K562 (cell line): Measurements from ENCODE around the gene SNX3. TPM values are rescaled to one million over a fixed set of nuclear protein-coding genes. Genes with fewer than 3 reads are reported as not detected.

Source experiments
- ATAC-seq: fragments of 200-7000 bp; cut with Tn5 transposase; 3 replicates; pipeline ENCODE4 v1.9.1; 2020; ENCODE audit warnings: moderate library complexity
- BruUV-seq: library from RNA; stranded (reverse); fragments of 400-500 nt; replicated peaks from 2 replicates; lab custom pipeline; 2021; lab: Mats Ljungman, UMichigan
- CTCF ChIA-PET: fragments of 300-600 bp; formaldehyde crosslinking; extraction: SDS; loops from one replicate; lab custom pipeline; 2021; ENCODE audit warnings: low intra/inter-chr PET ratio; lab: Yijun Ruan, JAX
- POLR2A ChIA-PET: fragments of 300-600, 350-650 bp; sonication (Branson Sonifier 250); formaldehyde crosslinking; extraction: SDS; loops from one replicate; lab custom pipeline; 2021; ENCODE audit warnings: antibody characterized with exemption, inconsistent platforms; lab: Yijun Ruan, JAX
- DNase-seq, 4 experiments: peaks; one replicate each; pipeline versions ENCODE4 v3.0.0 to v3.0.0-alpha.2; 2011 to 2018; ENCODE audit warnings: low spot score in 3 of 4, mixed read lengths in 3 of 4; ENCODE audit errors: extremely low read depth in 1 of 4
- FAIRE-seq: peaks from 2 replicates; lab custom pipeline; 2011; peaks lifted over from hg19 to GRCh38; lab: Jason Lieb, UNC
- H2AFZ ChIP-seq: 2 replicates; pipeline ENCODE4 v1.6.0; 2011; ENCODE audit warnings: low read depth, low read length, control low read depth, inconsistent platforms
- H3K27ac ChIP-seq: fragments of 200-600 bp; 3 replicates; pipeline ENCODE4 v1.8.0; 2011; ENCODE audit warnings: low read depth, mild to moderate bottlenecking, control low read depth, inconsistent platforms, low read length, moderate library complexity, mixed read lengths; ENCODE audit errors: extremely low read depth
- H3K27me3 ChIP-seq, 2 experiments: fragments of 300-600 bp in 1 of 2; 2 replicates in 1 of 2; 3 replicates in 1 of 2; pipeline versions ENCODE4 v1.6.0 to v1.8.0; 2011; ENCODE audit warnings: inconsistent platforms in 2 of 2, low read length in 2 of 2, mild to moderate bottlenecking in 1 of 2, mixed read lengths in 1 of 2, moderate library complexity in 1 of 2; ENCODE audit not compliant: control insufficient read depth in 2 of 2, insufficient read depth in 2 of 2
- H3K36me3 ChIP-seq: fragments of 300-600 bp; 3 replicates; pipeline ENCODE4 v1.8.0; 2011; ENCODE audit warnings: mild to moderate bottlenecking, low read length, inconsistent platforms; ENCODE audit not compliant: control insufficient read depth, insufficient read depth
- H3K4me1 ChIP-seq, 2 experiments: fragments of 200-600 bp in 1 of 2; replicated peaks in 1 of 2; 2 replicates in 1 of 2; 3 replicates in 1 of 2; pipeline versions ENCODE4 v1.5.1 to v1.8.0; 2011; ENCODE audit warnings: inconsistent platforms in 2 of 2, low read length in 2 of 2, mild to moderate bottlenecking in 1 of 2, mixed read lengths in 1 of 2, moderate library complexity in 1 of 2; ENCODE audit not compliant: control insufficient read depth in 2 of 2, insufficient read depth in 2 of 2
- H3K4me2 ChIP-seq: 2 replicates; pipeline ENCODE4 v1.6.1; 2011; ENCODE audit warnings: low read length, control low read depth, inconsistent platforms, mixed read lengths; ENCODE audit not compliant: insufficient read depth
- H3K4me3 ChIP-seq: fragments of 200-600 bp; sonication (generic), shearing (Covaris generic); 2 replicates; pipeline ENCODE4 v1.5.1; 2016; ENCODE audit warnings: control low read depth, inconsistent platforms
- H3K79me2 ChIP-seq: fragments of 200-600 bp; 3 replicates; pipeline ENCODE4 v1.8.0; 2011; ENCODE audit warnings: low read length, inconsistent platforms; ENCODE audit not compliant: control insufficient read depth, insufficient read depth
- H3K9ac ChIP-seq, 2 experiments: 2 replicates each; pipeline versions ENCODE4 v1.6.0 to v1.6.1; 2011; ENCODE audit warnings: low read depth in 2 of 2, low read length in 2 of 2, control low read depth in 1 of 2, inconsistent platforms in 1 of 2, mild to moderate bottlenecking in 1 of 2, mixed read lengths in 1 of 2; ENCODE audit not compliant: insufficient read depth in 1 of 2
- H3K9me1 ChIP-seq: one replicate; pipeline ENCODE4 v1.6.0; 2011; ENCODE audit warnings: inconsistent platforms, mild to moderate bottlenecking, low read length, moderate library complexity; ENCODE audit not compliant: control insufficient read depth, insufficient read depth
- H3K9me3 ChIP-seq: replicated peaks from 2 replicates; pipeline ENCODE4 v1.5.1; 2011; ENCODE audit warnings: low read depth, low read length, inconsistent platforms; ENCODE audit not compliant: control insufficient read depth, insufficient read depth
- H4K20me1 ChIP-seq: replicated peaks from 2 replicates; pipeline ENCODE4 v1.6.1; 2011; ENCODE audit warnings: low read length, inconsistent platforms, mixed read lengths; ENCODE audit not compliant: control insufficient read depth, insufficient read depth
- BCL6 ChIP-seq: fragments of 250-450 bp; sonication (Bioruptor Pico); IDR thresholded peaks from 2 replicates; pipeline ENCODE4 v1.4.0; 2020
- ESRRB ChIP-seq: fragments of 250-450 bp; sonication (Bioruptor Pico); IDR thresholded peaks from 2 replicates; pipeline ENCODE4 v1.5.0; 2020; ENCODE audit warnings: mild to moderate bottlenecking, moderate library complexity, borderline replicate concordance
- HNRNPK ChIP-seq: fragments of 200-400 bp; formaldehyde crosslinking; IDR thresholded peaks from one replicate; pipeline ENCODE4 v1.6.1; 2018; ENCODE audit warnings: mild to moderate bottlenecking, low read depth, low read length; ENCODE audit not compliant: poor library complexity, severe bottlenecking
- HOXB6 ChIP-seq: fragments of 250-450 bp; sonication (Bioruptor Pico); IDR thresholded peaks from 2 replicates; pipeline ENCODE4 v1.5.1; 2022; ENCODE audit warnings: mild to moderate bottlenecking, borderline replicate concordance
- NCOA4 ChIP-seq: fragments of 450-650 bp; IDR thresholded peaks from 2 replicates; pipeline ENCODE4 v1.6.1; 2018; ENCODE audit warnings: mild to moderate bottlenecking; ENCODE audit not compliant: partially characterized antibody
- NR4A1 ChIP-seq, 2 experiments: fragments of 250-450 bp in 1 of 2; fragments of 450-650 bp in 1 of 2; sonication (Bioruptor Pico) in 1 of 2; IDR thresholded peaks; 2 replicates each; pipeline versions ENCODE4 v1.4.0 to v1.6.1; 2016 to 2020; ENCODE audit warnings: mild to moderate bottlenecking in 2 of 2, missing compliant biosample characterization in 1 of 2, missing genetic modification characterization in 1 of 2, moderate library complexity in 1 of 2
- POLR2AphosphoS5 ChIP-seq: IDR thresholded peaks from 2 replicates; pipeline ENCODE4 v1.6.1; 2011; ENCODE audit warnings: mild to moderate bottlenecking, low read depth, low read length, moderate library complexity; ENCODE audit not compliant: control insufficient read depth, insufficient read depth
- PTBP1 ChIP-seq: fragments of 200-400 bp; formaldehyde crosslinking; IDR thresholded peaks from 2 replicates; pipeline ENCODE4 v1.6.1; 2017; ENCODE audit warnings: low read depth, low read length
- SPI1 ChIP-seq: IDR thresholded peaks from 2 replicates; pipeline ENCODE4 v1.6.1; 2011; ENCODE audit warnings: low read depth, low read length, control low read depth, borderline replicate concordance
- SREBF1 ChIP-seq: fragments of 150-350 bp; IDR thresholded peaks from 2 replicates; pipeline ENCODE4 v1.6.1; 2014; ENCODE audit warnings: antibody characterized with exemption, low read depth, low read length, borderline replicate concordance
- TBL1XR1 ChIP-seq, 2 experiments: IDR thresholded peaks; 2 replicates each; pipeline ENCODE4 v1.6.1; 2012; ENCODE audit warnings: improper control_type of control experiment in 2 of 2, low read length in 2 of 2, mild to moderate bottlenecking in 1 of 2
- ZFX ChIP-seq: sonication (generic); formaldehyde crosslinking; IDR thresholded peaks from 2 replicates; pipeline ENCODE4 v1.8.0; 2022; ENCODE audit warnings: mild to moderate bottlenecking, missing genetic modification reagents, moderate library complexity
- ZNF165 ChIP-seq: fragments of 250-450 bp; sonication (Bioruptor Pico); IDR thresholded peaks from 2 replicates; pipeline ENCODE4 v1.4.0; 2020; ENCODE audit warnings: borderline replicate concordance
- ZNF217 ChIP-seq: sonication (generic); formaldehyde crosslinking; IDR thresholded peaks from 2 replicates; pipeline ENCODE4 v1.8.0; 2022; ENCODE audit warnings: mild to moderate bottlenecking, missing genetic modification reagents
- ZNF384 ChIP-seq: IDR thresholded peaks from 2 replicates; pipeline ENCODE4 v1.6.1; 2012; ENCODE audit warnings: low read depth, low read length, improper control_type of control experiment
- ZNF449 ChIP-seq: fragments of 250-450 bp; sonication (Bioruptor Pico); IDR thresholded peaks from 2 replicates; pipeline ENCODE4 v1.8.0; 2022; ENCODE audit warnings: moderate library complexity, mild to moderate bottlenecking, inconsistent platforms
- ZNF695 ChIP-seq: fragments of 450-650 bp; formaldehyde crosslinking; IDR thresholded peaks from 2 replicates; pipeline ENCODE4 v1.4.0; 2020; ENCODE audit warnings: mild to moderate bottlenecking, moderate library complexity
- ZNF780A ChIP-seq: fragments of 250-450 bp; sonication (Bioruptor Pico); IDR thresholded peaks from 2 replicates; pipeline ENCODE4 v1.5.0; 2021; ENCODE audit warnings: mild to moderate bottlenecking
- WGBS: fragments of 100-300 bp; shearing (Covaris generic); methylation state at CpG from one replicate; pipeline ENCODE4 v1.1.6; 2016; ENCODE audit warnings: low coverage, mixed read lengths; ENCODE audit not compliant: insufficient coverage; ENCODE audit errors: missing lambda C conversion rate; 5-methylcytosine and 5-hydroxymethylcytosine counted together
- in situ Hi-C: fragments of 300-500 bp; cut with MboI; formaldehyde crosslinking; loops from 4 replicates; pipeline ENCODE4 v1.15.0; 2018; ENCODE audit warnings: inconsistent platforms, mixed read lengths
- intact Hi-C: fragments of 100-400 bp; cut with micrococcal nuclease; formaldehyde crosslinking; loops from 2 replicates; pipeline ENCODE4 v1.14.2; 2022
- polyA plus RNA-seq, 8 experiments: library from polyadenylated mRNA; depleted of rRNA in 4 of 8; stranded (reverse) in 5 of 8; unstranded in 3 of 8; fragments of >200 nt; fragmentation: Nextera tagmentation in 2 of 8; fragmentation: Illumina TruSeq in 1 of 8; extraction: Ambion mirVana in 2 of 8; extraction: Trizol in 1 of 8; gene quantifications; 2 replicates each; pipeline versions ENCODE4 v1.2.1 to v1.2.3, GENCODE V29; 2011 to 2014; ENCODE audit warnings: inconsistent platforms in 1 of 8, missing spikeins in 1 of 8
- total RNA-seq, 7 experiments: library from RNA; depleted of rRNA in 6 of 7; stranded (reverse); fragments of >200 nt in 6 of 7; fragmentation: Illumina TruSeq in 2 of 7; extraction: Trizol in 2 of 7; gene quantifications; 2 replicates each; pipeline versions ENCODE4 v1.2.1 to v1.2.3, GENCODE V29; 2011 to 2021; ENCODE audit warnings: low replicate concordance in 1 of 7
- TF ChIP-seq, protein P1 (sequence below): fragments of 450-650 bp; conservative IDR thresholded peaks from 2 replicates; pipeline ENCODE4 v1.6.1; 2016; ENCODE audit warnings: missing genetic modification characterization, low read depth, mild to moderate bottlenecking, missing compliant biosample characterization, moderate library complexity
- TF ChIP-seq, protein P2 (sequence below): IDR thresholded peaks from 3 replicates; pipeline ENCODE4 v1.6.1; 2011; ENCODE audit warnings: borderline replicate concordance, mild to moderate bottlenecking; ENCODE audit not compliant: insufficient read length, insufficient read depth

Gene SNX3
- total and polyA plus RNA-seq, 9 of the 15 experiments (the other 6 are each of a cell fraction or from before 2014, with no cell fraction given) = 48.9 to 410 (median 159) TPM

- H3K36me3 ChIP-seq = no peaks in the 10 kb centered on the region; the same call in 2 of the 3 replicates
- peak overlapping the region; percentile 90 for H3K27ac ChIP-seq
- no peaks in the 10 kb centered on the region for H3K9me1 ChIP-seq
- H3K4me3 ChIP-seq = peak overlapping the region; percentile 55
- H2AFZ ChIP-seq = peak overlapping the region; percentile 95
- ATAC-seq (peak; percentile 44), FAIRE-seq (no peak), DNase-seq (no peak)
- ChIA-PET POLR2A (interaction anchor here (0.5 to 2.1 kb wide), 9 partner anchors 11 to 269 kb away, joined by 3 to 6 read pairs (median 3); no protein-coding TSS in a partner anchor), CTCF (no interaction called here)
- no peaks in the 10 kb centered on the region for H4K20me1 ChIP-seq
- H3K4me2 ChIP-seq = peak overlapping the region; percentile 90
- BruUV-seq = TSS peak; percentile 98
- H3K9me3 ChIP-seq = no peaks in the 10 kb centered on the region
- H3K9ac ChIP-seq = peak overlapping the region; percentile 88 to 97
- no peaks in the 10 kb centered on the region for H3K27me3 ChIP-seq
- H3K4me1 ChIP-seq = peaks cover 3 to 14% of the 10 kb centered on the region in 2 experiments; a peak in 3 of 5 replicates
- 6% methylated on average over 16 of the region's 16 CpGs for WGBS
- intact Hi-C loops = loop anchor here (2.0 kb wide), 1 partner anchor 34 kb away; the partner anchor contains the start of gene SNX3
- in situ Hi-C loops = no loop called here
- peaks cover 29% of the 10 kb centered on the region for H3K79me2 ChIP-seq
- TF ChIP-seq ZNF695 (CRISPR knock-in tag) = no peak
- TF ChIP-seq ZFX = peak; percentile 95
- TF ChIP-seq ZNF384 = 0 out of 2 replicates have a peak, but pooled peaks have one; percentile 9
- no peak for TF ChIP-seq PTBP1
- TF ChIP-seq ZNF780A (CRISPR knock-in tag) = no peak
- TF ChIP-seq NR4A1 (CRISPR knock-in tag; IDR thresholded peaks at IDR 0.05) = no peak
- TF ChIP-seq NR4A1 (tag; IDR thresholded peaks at IDR 0.05) = no peak
- TF ChIP-seq HOXB6 (CRISPR knock-in tag) = no peak
- TF ChIP-seq BCL6 (CRISPR knock-in tag) = no peak
- TF ChIP-seq ZNF217 = no peak
- TF ChIP-seq, protein P1, sequence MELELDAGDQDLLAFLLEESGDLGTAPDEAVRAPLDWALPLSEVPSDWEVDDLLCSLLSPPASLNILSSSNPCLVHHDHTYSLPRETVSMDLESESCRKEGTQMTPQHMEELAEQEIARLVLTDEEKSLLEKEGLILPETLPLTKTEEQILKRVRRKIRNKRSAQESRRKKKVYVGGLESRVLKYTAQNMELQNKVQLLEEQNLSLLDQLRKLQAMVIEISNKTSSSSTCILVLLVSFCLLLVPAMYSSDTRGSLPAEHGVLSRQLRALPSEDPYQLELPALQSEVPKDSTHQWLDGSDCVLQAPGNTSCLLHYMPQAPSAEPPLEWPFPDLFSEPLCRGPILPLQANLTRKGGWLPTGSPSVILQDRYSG (tag) = no peak; the same call in 1 of the 2 replicates
- TF ChIP-seq ZNF165 = no peak
- TF ChIP-seq POLR2AphosphoS5 = no peak
- no peak for TF ChIP-seq ZNF449
- TF ChIP-seq NCOA4 = no peak
- TF ChIP-seq, protein P2, sequence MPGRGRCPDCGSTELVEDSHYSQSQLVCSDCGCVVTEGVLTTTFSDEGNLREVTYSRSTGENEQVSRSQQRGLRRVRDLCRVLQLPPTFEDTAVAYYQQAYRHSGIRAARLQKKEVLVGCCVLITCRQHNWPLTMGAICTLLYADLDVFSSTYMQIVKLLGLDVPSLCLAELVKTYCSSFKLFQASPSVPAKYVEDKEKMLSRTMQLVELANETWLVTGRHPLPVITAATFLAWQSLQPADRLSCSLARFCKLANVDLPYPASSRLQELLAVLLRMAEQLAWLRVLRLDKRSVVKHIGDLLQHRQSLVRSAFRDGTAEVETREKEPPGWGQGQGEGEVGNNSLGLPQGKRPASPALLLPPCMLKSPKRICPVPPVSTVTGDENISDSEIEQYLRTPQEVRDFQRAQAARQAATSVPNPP = no peak
- TF ChIP-seq TBL1XR1 (IDR thresholded peaks at IDR 0.05; ENCODE audit: low read length in 2 of 2) = 0 out of 4 replicates have a peak, but pooled peaks of 1 of the 2 experiments have one; percentile 4
- TF ChIP-seq SPI1 = no peak
- no peak for TF ChIP-seq HNRNPK
- no peak for TF ChIP-seq SREBF1
- no peak for TF ChIP-seq ESRRB (CRISPR knock-in tag)
Observed at GRCh38 chr6:108294297-108294726, 33.5 kb upstream of the SNX3 start.
